Stomach (tissue), 9 donors: ENCODE results near the gene STX4. TPM values are rescaled to one million over a fixed set of nuclear protein-coding genes. Genes with fewer than 3 reads are reported as not detected.

ENCODE experiments used
- DNase-seq, 2 donors: peaks; one replicate each; pipeline versions ENCODE4 v3.0.0 to v3.0.0-alpha.2; 2013 to 2019
- H3K27ac ChIP-seq, 5 donors: fragments of 200-600 bp in 4 of 5; sonication (generic) in 4 of 5; one replicate each; pipeline ENCODE4 v1.5.1; 2013 to 2019; ENCODE audit warnings: mild to moderate bottlenecking in 1 of 5, moderate library complexity in 1 of 5
- H3K27me3 ChIP-seq, 3 donors: fragments of 200-600 bp; sonication (generic); one replicate each; pipeline ENCODE4 v1.5.1; 2017 to 2019; ENCODE audit warnings: mixed run types in 1 of 3
- H3K36me3 ChIP-seq, 4 donors: fragments of 200-600 bp; sonication (generic); 1 replicate in 3 of 4; 2 replicates in 1 of 4; pipeline ENCODE4 v1.5.1; 2016 to 2019
- H3K4me1 ChIP-seq, 4 donors: fragments of 200-600 bp; sonication (generic); one replicate each; pipeline ENCODE4 v1.5.1; 2016 to 2019
- H3K4me3 ChIP-seq, 4 donors: fragments of 200-600 bp; sonication (generic) in 3 of 4; one replicate each; pipeline ENCODE4 v1.5.1; 2016 to 2019; ENCODE audit warnings: mild to moderate bottlenecking in 1 of 4
- H3K9me3 ChIP-seq, 4 donors: fragments of 200-600 bp; sonication (generic); one replicate each; pipeline ENCODE4 v1.5.1; 2016 to 2019
- CTCF ChIP-seq, 7 experiments: fragments of 450-650 bp in 4 of 7; fragments of 200-600 bp in 3 of 7; sonication (generic) in 3 of 7; IDR thresholded peaks; one replicate each; pipeline ENCODE4 v1.5.1; 2016 to 2019; ENCODE audit warnings: antibody characterized with exemption in 7 of 7, control low read depth in 2 of 7, mild to moderate bottlenecking in 1 of 7
- EP300 ChIP-seq: sonication (generic); formaldehyde crosslinking; IDR thresholded peaks from one replicate; pipeline ENCODE4 v1.6.1; 2017; ENCODE audit warnings: antibody characterized with exemption
- POLR2A ChIP-seq, 4 donors: fragments of 450-650 bp; IDR thresholded peaks; one replicate each; pipeline ENCODE4 v1.6.1; 2016; ENCODE audit warnings: antibody characterized with exemption in 4 of 4, control low read depth in 2 of 4, mild to moderate bottlenecking in 1 of 4, moderate library complexity in 1 of 4
- POLR2AphosphoS5 ChIP-seq, 3 donors: sonication (generic); formaldehyde crosslinking; IDR thresholded peaks; one replicate each; pipeline ENCODE4 v1.6.1; 2016; ENCODE audit warnings: antibody characterized with exemption in 3 of 3
- WGBS, 5 donors: extraction: QIAGEN DNeasy Blood & Tissue Kit in 3 of 5; methylation state at CpG; one replicate each; pipeline versions ENCODE4 v1.1.5 to v1.1.7; 2013 to 2018; 5-methylcytosine and 5-hydroxymethylcytosine counted together
- intact Hi-C: fragments of 100-400 bp; cut with DNase I; formaldehyde crosslinking; loops from one replicate; pipeline ENCODE4 v1.15.1; 2023; ENCODE audit warnings: low total_unique reads
- polyA plus RNA-seq, 3 donors: library from polyadenylated mRNA; stranded (reverse); fragments of 200-250 nt; gene quantifications; one replicate each; pipeline ENCODE4 v1.2.3, GENCODE V29; 2013
- total RNA-seq, 5 donors: library from RNA; depleted of rRNA; stranded (reverse); fragments of >200 nt; gene quantifications; one replicate each; pipeline versions ENCODE4 v1.1.0 to v1.2.3, GENCODE V29; 2014 to 2016
- donor health status: healthy with polysubstance abuse.
- donor health status: Bipolar disorder and iron deficiency.
- donor health status: healthy.

Gene STX4
- total and polyA plus RNA-seq, 8 donors: 13.8 to 254 (median 60.2) TPM

GRCh38 chr16:31043898-31044481, 10.6 kb downstream of the STX4 start:
- no peak for DNase-seq
- 84 to 90% (median 86%) methylated on average over 4 of the region's 4 CpGs for WGBS, 5 donors
- Histone ChIP-seq H3K27me3 (no peaks in the 10 kb centered on the region), H3K36me3 (peaks cover 16 to 47% (median 45%) of the 10 kb centered on the region in 4 donors), H3K4me3 (no peak overlapping the region), H3K9me3 (no peaks in the 10 kb centered on the region), H3K4me1 (peaks cover 0 to 7% (median 3%) of the 10 kb centered on the region in 4 donors), H3K27ac (no peak overlapping the region)
- intact Hi-C loops: no loop called here
- no peak for TF ChIP-seq POLR2A (IDR thresholded peaks at IDR 0.05)

- no peak overlapping the region for H3K4me3 ChIP-seq
- H3K36me3 ChIP-seq: no peaks in the 10 kb centered on the region
- H3K4me1 ChIP-seq: no peaks in the 10 kb centered on the region
- 64 to 74% (median 67%) methylated on average over 10 of the region's 10 CpGs for WGBS, 5 donors
- TF ChIP-seq POLR2AphosphoS5 (IDR thresholded peaks at IDR 0.05) (no peak), EP300 (no peak), CTCF (IDR thresholded peaks at IDR 0.05) (no peak), POLR2A (IDR thresholded peaks at IDR 0.05) (no peak)
- H3K27me3 ChIP-seq: no peaks in the 10 kb centered on the region
- no peak for DNase-seq
- H3K9me3 ChIP-seq: no peaks in the 10 kb centered on the region
- intact Hi-C loops: no loop called here
- H3K27ac ChIP-seq: no peak overlapping the region
These were observed 17.1 kb downstream of the STX4 start for GRCh38 chr16:31050280-31051030.

GRCh38 chr16:31052114-31052513, 18.8 kb downstream of the STX4 start:
- intact Hi-C loops: no loop called here
- WGBS, 5 donors: 38 to 66% (median 62%) methylated on average over 2 of the region's 2 CpGs

GRCh38 chr16:31055613-31056012, 22.3 kb downstream of the STX4 start:
- 85 to 93% (median 90%) methylated on average over 4 of the region's 4 CpGs for WGBS, 5 donors

More at GRCh38 chr16:31052114-31052513, 18.8 kb downstream of the STX4 start:
- H3K4me3 ChIP-seq: no peak overlapping the region
- TF ChIP-seq POLR2AphosphoS5 (IDR thresholded peaks at IDR 0.05) (no peak), CTCF (IDR thresholded peaks at IDR 0.05) (no peak), EP300 (no peak), POLR2A (IDR thresholded peaks at IDR 0.05) (no peak)
- H3K27ac ChIP-seq: no peak overlapping the region
- H3K9me3 ChIP-seq: no peaks in the 10 kb centered on the region
- H3K4me1 ChIP-seq: no peaks in the 10 kb centered on the region
- H3K36me3 ChIP-seq: no peaks in the 10 kb centered on the region
- no peaks in the 10 kb centered on the region for H3K27me3 ChIP-seq
- no peak for DNase-seq

More at GRCh38 chr16:31055613-31056012, 22.3 kb downstream of the STX4 start:
- Histone ChIP-seq H3K27me3 (no peaks in the 10 kb centered on the region), H3K27ac (no peak overlapping the region), H3K4me1 (no peaks in the 10 kb centered on the region), H3K4me3 (no peak overlapping the region), H3K9me3 (no peaks in the 10 kb centered on the region), H3K36me3 (peaks cover 2 to 23% (median 8%) of the 10 kb centered on the region in 4 donors)
- TF ChIP-seq CTCF (IDR thresholded peaks at IDR 0.05) (no peak), POLR2A (IDR thresholded peaks at IDR 0.05) (no peak), POLR2AphosphoS5 (IDR thresholded peaks at IDR 0.05) (no peak)
- DNase-seq: no peak
- intact Hi-C loops: no loop called here
